NB4 (cell line): Measurements from ENCODE around the gene FAM120A.

ENCODE experiments used
- DNase-seq: peaks from one replicate; pipeline ENCODE4 v3.0.0; 2010; ENCODE audit warnings: low read depth
- H3K4me3 ChIP-seq: one replicate; pipeline ENCODE4 v1.5.1; 2011; ENCODE audit warnings: mild to moderate bottlenecking, low read depth, low read length, moderate library complexity
- CTCF ChIP-seq: IDR thresholded peaks from one replicate; pipeline ENCODE4 v1.5.1; 2012; ENCODE audit warnings: low read depth, low read length
- MAX ChIP-seq: IDR thresholded peaks from 2 replicates; pipeline ENCODE4 v1.6.1; 2011; ENCODE audit warnings: low read depth, low read length
- MYC ChIP-seq: IDR thresholded peaks from 2 replicates; pipeline ENCODE4 v1.6.1; 2011; ENCODE audit warnings: low read depth, low read length
- POLR2A ChIP-seq: IDR thresholded peaks from 2 replicates; pipeline ENCODE4 v1.6.1; 2011; ENCODE audit warnings: mild to moderate bottlenecking; ENCODE audit not compliant: insufficient read length; ENCODE audit errors: extremely low read depth

The FAM120A gene

GRCh38 chr9:93591301-93592007, 140.0 kb downstream of the FAM120A start:
- no peak for DNase-seq
- no peak overlapping the region for H3K4me3 ChIP-seq
- TF ChIP-seq CTCF, result no peak

- DNase-seq, result no peak
- H3K4me3 ChIP-seq, result no peak overlapping the region
- no peak for TF ChIP-seq POLR2A
- TF ChIP-seq MYC, result no peak
These were observed 140.6 kb downstream of the FAM120A start for GRCh38 chr9:93592008-93592642.

GRCh38 chr9:93592643-93593021, 141.1 kb downstream of the FAM120A start:
- no peak for DNase-seq
- TF ChIP-seq MAX (no peak), MYC (no peak), CTCF (peak; percentile 2)
- H3K4me3 ChIP-seq, result no peak overlapping the region

DNA sequence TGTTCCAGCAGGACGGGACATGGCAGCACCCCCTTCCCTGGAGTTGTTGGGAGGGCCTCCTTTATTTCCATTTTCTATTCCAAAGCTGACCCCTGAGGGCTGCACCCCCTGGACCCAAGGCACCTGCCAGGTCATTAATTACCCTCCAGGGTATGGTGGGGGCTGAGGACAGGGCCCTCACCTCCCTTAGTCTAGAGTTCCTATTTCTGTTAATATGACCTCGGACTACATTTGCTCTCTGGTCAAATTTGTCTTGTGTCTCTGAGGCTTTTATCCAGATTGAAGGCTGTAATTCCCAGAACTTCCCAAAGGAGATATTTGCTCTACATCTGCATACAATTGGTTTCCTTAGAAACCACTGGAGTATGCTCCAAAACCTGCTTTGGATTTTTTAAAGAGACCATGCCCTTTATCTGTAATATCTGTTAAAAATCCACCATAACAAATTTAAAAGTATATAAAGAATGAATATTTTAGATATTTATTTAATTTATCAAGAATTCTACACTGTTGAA, 141.7 kb downstream of the FAM120A start:
- no peak for TF ChIP-seq POLR2A
- no peak overlapping the region for H3K4me3 ChIP-seq
- DNase-seq, result no peak

DNA sequence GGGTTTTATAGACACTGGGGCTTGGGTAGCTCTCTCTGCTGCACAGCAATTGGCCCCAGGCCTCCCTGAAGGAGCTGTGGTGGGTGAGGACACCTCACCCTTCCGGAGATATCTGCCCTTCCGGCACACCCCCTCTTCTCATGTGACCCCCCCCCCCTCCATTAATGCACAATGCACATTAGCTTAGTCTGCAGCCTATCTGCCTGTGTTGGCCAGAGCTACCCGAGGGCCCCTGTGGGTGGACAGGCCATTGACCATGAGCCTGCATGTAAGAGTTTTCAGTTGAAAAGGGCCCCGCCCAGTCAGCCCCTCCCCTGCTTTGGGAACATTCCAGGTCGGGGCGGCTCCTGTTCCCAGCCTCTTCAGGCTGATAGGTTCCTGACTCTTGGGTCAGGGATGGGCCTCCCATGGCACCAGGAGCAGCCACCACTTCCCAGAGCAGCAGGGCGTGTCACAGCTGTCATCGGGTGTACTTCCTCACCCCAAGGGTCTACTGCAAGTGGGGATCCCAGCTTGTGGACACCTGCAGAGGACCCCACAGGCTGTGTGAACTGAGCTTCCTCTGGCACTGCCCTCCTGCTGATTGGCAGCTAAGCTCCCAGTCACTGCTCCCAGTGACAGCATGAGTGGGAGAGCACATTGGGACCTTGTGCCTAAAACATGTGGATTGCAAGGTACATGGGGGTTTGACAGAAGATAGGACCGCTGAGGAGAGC, 142.7 kb downstream of the FAM120A start:
- DNase-seq, result no peak
- TF ChIP-seq MAX (no peak), POLR2A (no peak), CTCF (no peak), MYC (no peak)

GRCh38 chr9:93595461-93595860, 144.0 kb downstream of the FAM120A start:
- no peak for DNase-seq
- H3K4me3 ChIP-seq, result no peak overlapping the region
- TF ChIP-seq MAX (no peak), POLR2A (no peak), MYC (no peak), CTCF (no peak)

More for the DNA sequence above, 142.7 kb downstream of the FAM120A start:
- no peak overlapping the region for H3K4me3 ChIP-seq

GRCh38 chr9:93595861-93596365, 144.4 kb downstream of the FAM120A start:
- no peak for DNase-seq
- TF ChIP-seq CTCF (no peak), MYC (no peak), POLR2A (no peak), MAX (no peak)

More at GRCh38 chr9:93595861-93596365, 144.4 kb downstream of the FAM120A start:
- H3K4me3 ChIP-seq, result no peak overlapping the region
